ENCODE data around the gene ZNF514. TPM values are rescaled to one million over a fixed set of nuclear protein-coding genes. Genes with fewer than 3 reads are reported as not detected.
"Not testable (repeated sequence)": the region's sequence is repeated elsewhere in the genome, so short reads cannot be mapped to it uniquely, and the experiment has no call there.

The ZNF514 gene
- total and polyA plus RNA-seq, 9 donors: 11.9 to 23.0 (median 17.1) TPM

DNA sequence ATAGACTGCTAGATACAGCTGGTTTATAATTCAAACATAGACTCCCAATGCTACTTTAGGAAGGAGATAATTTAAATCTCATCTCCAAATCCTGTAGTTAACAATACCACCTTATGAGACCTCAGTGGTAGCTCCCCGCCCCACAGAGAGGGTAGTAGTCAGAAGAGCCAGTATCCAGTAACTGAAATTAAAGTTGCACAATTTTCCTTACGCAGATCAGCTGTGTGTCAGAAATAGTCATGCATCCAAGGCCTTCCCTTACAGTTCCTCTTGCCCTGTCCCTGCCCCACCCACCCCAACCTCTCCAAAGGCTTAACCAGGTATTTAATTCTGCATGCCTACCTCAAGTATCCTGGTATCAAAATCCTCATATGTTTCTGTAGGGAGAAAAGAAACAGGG is 53.6 kb downstream of the ZNF514 start:
- H3K9me3 ChIP-seq (replicated peaks; ENCODE audit: control insufficient read depth, low read depth, low read length): no peaks in the 10 kb centered on the region
- peaks cover 61% of the 10 kb centered on the region for H3K36me3 ChIP-seq (ENCODE audit: control insufficient read depth, insufficient read depth, low read length)
- H3K27me3 ChIP-seq (ENCODE audit: control insufficient read depth, insufficient read depth, low read length): no peaks in the 10 kb centered on the region
- no peaks in the 10 kb centered on the region for H3K4me1 ChIP-seq (ENCODE audit: control insufficient read depth, insufficient read depth, low read length)
- no peak overlapping the region for H3K27ac ChIP-seq (ENCODE audit: low read length)
- WGBS (ENCODE audit: insufficient coverage): 100% methylated on average over 1 of the region's 2 CpGs
- no peak for DNase-seq
- H3K4me3 ChIP-seq (ENCODE audit: low read length): no peak overlapping the region

DNA sequence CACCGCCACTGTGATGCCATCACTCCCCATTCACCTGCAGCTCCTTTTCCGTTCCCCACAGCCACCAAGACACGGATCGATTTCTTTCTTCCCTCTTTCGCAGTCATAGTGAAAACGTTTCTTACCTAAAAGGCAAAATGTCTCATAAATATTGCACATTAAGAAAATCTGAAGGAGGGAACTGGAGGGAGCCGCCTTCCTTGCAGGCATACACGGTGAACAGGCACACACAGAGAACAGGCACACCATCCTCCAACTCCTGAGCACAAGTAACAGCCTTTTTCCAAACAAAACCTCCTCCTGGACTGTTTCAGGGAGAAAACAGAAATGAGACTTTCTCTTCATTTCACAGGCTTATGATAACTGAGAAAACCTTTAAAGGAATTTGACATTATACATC is 55.0 kb downstream of the ZNF514 start:
- H3K4me3 ChIP-seq (ENCODE audit: low read length): no peak overlapping the region
- H3K4me1 ChIP-seq (ENCODE audit: control insufficient read depth, insufficient read depth, low read length): no peaks in the 10 kb centered on the region
- 100% methylated on average over 7 of the region's 8 CpGs for WGBS (ENCODE audit: insufficient coverage)
- H3K9me3 ChIP-seq (replicated peaks; ENCODE audit: control insufficient read depth, low read depth, low read length): no peaks in the 10 kb centered on the region
- no peak for DNase-seq
- H3K27ac ChIP-seq (ENCODE audit: low read length): no peak overlapping the region
- H3K36me3 ChIP-seq (ENCODE audit: control insufficient read depth, insufficient read depth, low read length): peaks cover 53% of the 10 kb centered on the region
- no peaks in the 10 kb centered on the region for H3K27me3 ChIP-seq (ENCODE audit: control insufficient read depth, insufficient read depth, low read length)

DNA sequence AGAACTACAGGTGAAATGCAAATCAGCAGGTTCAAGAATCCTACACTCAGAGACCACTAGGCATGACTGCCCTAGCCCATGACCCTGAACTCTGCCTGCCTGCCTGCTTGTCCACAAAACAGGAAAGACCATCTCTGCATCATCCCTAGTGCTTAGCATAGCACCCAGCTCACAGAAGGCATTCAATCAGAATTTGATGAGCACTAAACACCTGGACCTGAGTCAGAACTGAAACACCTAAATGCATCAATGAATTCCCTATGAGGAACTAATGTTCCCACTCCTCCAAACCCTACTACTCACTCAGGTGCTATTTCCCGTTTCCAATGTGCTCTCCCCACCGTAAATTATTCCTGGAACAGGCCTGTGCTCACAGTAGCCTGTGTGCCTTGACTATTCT is 59.7 kb downstream of the ZNF514 start:
- Histone ChIP-seq H3K27me3 (ENCODE audit: control insufficient read depth, insufficient read depth, low read length) (no peaks in the 10 kb centered on the region), H3K36me3 (ENCODE audit: control insufficient read depth, insufficient read depth, low read length) (peaks cover 28% of the 10 kb centered on the region), H3K4me3 (ENCODE audit: low read length) (no peak overlapping the region), H3K4me1 (ENCODE audit: control insufficient read depth, insufficient read depth, low read length) (no peaks in the 10 kb centered on the region), H3K9me3 (replicated peaks; ENCODE audit: control insufficient read depth, low read depth, low read length) (no peaks in the 10 kb centered on the region), H3K27ac (ENCODE audit: low read length) (no peak overlapping the region)
- no peak for DNase-seq
- WGBS (ENCODE audit: insufficient coverage): 100% methylated on average over 2 of the region's 2 CpGs

DNA sequence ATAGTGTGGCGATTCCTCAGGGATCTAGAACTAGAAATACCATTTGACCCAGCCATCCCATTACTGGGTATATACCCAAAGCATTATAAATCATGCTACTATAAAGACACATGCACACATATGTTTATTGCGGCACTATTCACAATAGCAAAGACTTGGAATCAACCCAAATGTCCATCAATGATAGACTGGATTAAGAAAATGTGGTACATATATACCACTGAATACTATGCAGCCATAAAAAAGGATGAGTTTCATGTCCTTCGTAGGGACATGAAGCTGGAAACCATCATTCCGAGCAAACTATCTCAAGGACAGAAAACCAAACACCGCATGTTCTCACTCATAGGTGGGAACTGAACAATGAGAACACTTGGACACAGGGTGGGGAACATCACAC is 61.4 kb downstream of the ZNF514 start:
- not testable (repeated sequence) for H3K4me1 ChIP-seq (ENCODE audit: control insufficient read depth, insufficient read depth, low read length); DNase-seq; H3K9me3 ChIP-seq (replicated peaks; ENCODE audit: control insufficient read depth, low read depth, low read length); H3K4me3 ChIP-seq (ENCODE audit: low read length); H3K27me3 ChIP-seq (ENCODE audit: control insufficient read depth, insufficient read depth, low read length); H3K27ac ChIP-seq (ENCODE audit: low read length)
- H3K36me3 ChIP-seq (ENCODE audit: control insufficient read depth, insufficient read depth, low read length): peaks cover 23% of the 10 kb centered on the region
- no CpG with 5 or more reads among the region's 5 CpGs for WGBS (ENCODE audit: insufficient coverage)

Other genes starting within 250 kb of the ZNF514 start
- gene MAL, start 134.1 kb downstream of the ZNF514 start, total RNA-seq: 2.4 TPM
- 10 to 100 TPM in 1 of 8 donors, 1 to 10 TPM in 7; 3.0 to 15.9 (median 3.4) TPM for gene MAL, start 134.1 kb downstream of the ZNF514 start, polyA plus RNA-seq (ENCODE audit: insufficient read depth in 1 of 8, insufficient read length in 8 of 8, low replicate concordance in 1 of 8)
- gene MRPS5, start 38.0 kb downstream of the ZNF514 start, total RNA-seq: 50.9 TPM
- 10 to 100 TPM; 44.3 to 67.0 (median 50.1) TPM for gene MRPS5, start 38.0 kb downstream of the ZNF514 start, polyA plus RNA-seq (ENCODE audit: insufficient read depth in 1 of 8, insufficient read length in 8 of 8, low replicate concordance in 1 of 8)
- gene ZNF2, start 6.0 kb upstream of the ZNF514 start, total RNA-seq: 8.2 TPM
- gene ZNF2, start 6.0 kb upstream of the ZNF514 start, polyA plus RNA-seq (ENCODE audit: insufficient read depth in 1 of 8, insufficient read length in 8 of 8, low replicate concordance in 1 of 8): 1 to 10 TPM; 4.1 to 6.8 (median 5.5) TPM
- 6.2 TPM for gene ZNF892, start 47.7 kb upstream of the ZNF514 start, total RNA-seq
- gene ZNF892, start 47.7 kb upstream of the ZNF514 start, polyA plus RNA-seq (ENCODE audit: insufficient read depth in 1 of 8, insufficient read length in 8 of 8, low replicate concordance in 1 of 8): 1 to 10 TPM; 1.3 to 3.4 (median 2.0) TPM
- 0.66 TPM for gene PROM2, start 114.6 kb upstream of the ZNF514 start, total RNA-seq
- 1 to 10 TPM in 4 of 8 donors, under 1 TPM in 4; 0.37 to 2.5 (median 0.91) TPM for gene PROM2, start 114.6 kb upstream of the ZNF514 start, polyA plus RNA-seq (ENCODE audit: insufficient read depth in 1 of 8, insufficient read length in 8 of 8, low replicate concordance in 1 of 8)
- 5.8 TPM for gene KCNIP3, start 137.5 kb upstream of the ZNF514 start, total RNA-seq
- 1 to 10 TPM; 5.5 to 8.9 (median 7.2) TPM for gene KCNIP3, start 137.5 kb upstream of the ZNF514 start, polyA plus RNA-seq (ENCODE audit: insufficient read depth in 1 of 8, insufficient read length in 8 of 8, low replicate concordance in 1 of 8)
- gene FAHD2A, start 242.9 kb upstream of the ZNF514 start, total RNA-seq: 18.5 TPM
- 10 to 100 TPM; 17.3 to 26.1 (median 21.0) TPM for gene FAHD2A, start 242.9 kb upstream of the ZNF514 start, polyA plus RNA-seq (ENCODE audit: insufficient read depth in 1 of 8, insufficient read length in 8 of 8, low replicate concordance in 1 of 8)